Uterus (tissue), 4 donors: Measurements from ENCODE around the gene SPINK6. TPM values are rescaled to one million over a fixed set of nuclear protein-coding genes. Genes with fewer than 3 reads are reported as not detected.

ENCODE experiments used
- DNase-seq, 2 donors: peaks; one replicate each; pipeline ENCODE4 v3.0.0-alpha.2; 2019 to 2020
- H3K27ac ChIP-seq, 2 donors: fragments of 200-600 bp; sonication (generic); 1 replicate in 1 of 2; 2 replicates in 1 of 2; pipeline ENCODE4 v1.5.1; 2016 to 2018
- H3K27me3 ChIP-seq, 2 donors: fragments of 200-600 bp; sonication (generic); one replicate each; pipeline ENCODE4 v1.5.1; 2018 to 2019; ENCODE audit warnings: control low read depth in 1 of 2
- H3K36me3 ChIP-seq, 2 donors: fragments of 200-600 bp; sonication (generic); one replicate each; pipeline ENCODE4 v1.5.1; 2019; ENCODE audit warnings: control low read depth in 1 of 2
- H3K4me1 ChIP-seq, 2 donors: fragments of 200-600 bp; sonication (generic); one replicate each; pipeline ENCODE4 v1.5.1; 2018 to 2019; ENCODE audit warnings: control low read depth in 1 of 2
- H3K4me3 ChIP-seq, 2 donors: fragments of 200-600 bp; sonication (generic); 1 replicate in 1 of 2; 2 replicates in 1 of 2; pipeline ENCODE4 v1.5.1; 2018 to 2019; ENCODE audit warnings: mild to moderate bottlenecking in 1 of 2
- H3K9me3 ChIP-seq, 2 donors: fragments of 200-600 bp; sonication (generic); one replicate each; pipeline ENCODE4 v1.5.1; 2019; ENCODE audit warnings: control low read depth in 1 of 2
- CTCF ChIP-seq, 4 experiments: fragments of 200-600 bp in 2 of 4; fragments of 450-650 bp in 2 of 4; sonication (generic) in 2 of 4; IDR thresholded peaks; one replicate each; pipeline ENCODE4 v1.5.1; 2016 to 2019; ENCODE audit warnings: antibody characterized with exemption in 4 of 4, mild to moderate bottlenecking in 2 of 4, moderate library complexity in 1 of 4
- POLR2A ChIP-seq, 2 donors: fragments of 450-650 bp; IDR thresholded peaks; one replicate each; pipeline ENCODE4 v1.6.1; 2016; ENCODE audit warnings: antibody characterized with exemption in 2 of 2, mild to moderate bottlenecking in 1 of 2, moderate library complexity in 1 of 2
- intact Hi-C: fragments of 100-400 bp; cut with DNase I; formaldehyde crosslinking; loops from one replicate; pipeline ENCODE4 v1.15.1; 2023; ENCODE audit warnings: low total_unique reads
- total RNA-seq, 4 donors: library from RNA; depleted of rRNA in 3 of 4; stranded (reverse); fragments of >200 nt in 3 of 4; gene quantifications; one replicate each; pipeline versions ENCODE4 v1.1.0 to v1.2.4, GENCODE V29; 2014 to 2023
- donor health status: DM: yes; HTN: yes; CAD: no.

Gene SPINK6
- total RNA-seq, 4 donors from 2014 or later: not detected

GRCh38 chr5:148237785-148238417 lies 35.1 kb downstream of the SPINK6 start:
- no peak overlapping the region for H3K4me3 ChIP-seq
- no peak for DNase-seq
- no peak for TF ChIP-seq CTCF (IDR thresholded peaks at IDR 0.05)
- H3K27me3 ChIP-seq: no peaks in the 10 kb centered on the region
- H3K4me1 ChIP-seq: no peaks in the 10 kb centered on the region
- no peaks in the 10 kb centered on the region for H3K9me3 ChIP-seq
- no peak overlapping the region for H3K27ac ChIP-seq
- H3K36me3 ChIP-seq: no peaks in the 10 kb centered on the region
- intact Hi-C loops: no loop called here

GRCh38 chr5:148238418-148238794 lies 35.6 kb downstream of the SPINK6 start, which contains the start of gene MARCOL:
MARCOL (plus strand) TSS chr5:148238525; CDS start chr5:148238598, 73 bp downstream.
- Histone ChIP-seq H3K4me1 (no peaks in the 10 kb centered on the region), H3K36me3 (no peaks in the 10 kb centered on the region), H3K4me3 (no peak within 1 kb of the TSS), H3K27me3 (no peaks in the 10 kb centered on the region), H3K27ac (no peak within 1 kb of the TSS), H3K9me3 (no peaks in the 10 kb centered on the region)
- intact Hi-C loops: no loop called here
- no peak for DNase-seq
- TF ChIP-seq POLR2A (IDR thresholded peaks at IDR 0.05) (no peak), CTCF (IDR thresholded peaks at IDR 0.05) (no peak)

DNA sequence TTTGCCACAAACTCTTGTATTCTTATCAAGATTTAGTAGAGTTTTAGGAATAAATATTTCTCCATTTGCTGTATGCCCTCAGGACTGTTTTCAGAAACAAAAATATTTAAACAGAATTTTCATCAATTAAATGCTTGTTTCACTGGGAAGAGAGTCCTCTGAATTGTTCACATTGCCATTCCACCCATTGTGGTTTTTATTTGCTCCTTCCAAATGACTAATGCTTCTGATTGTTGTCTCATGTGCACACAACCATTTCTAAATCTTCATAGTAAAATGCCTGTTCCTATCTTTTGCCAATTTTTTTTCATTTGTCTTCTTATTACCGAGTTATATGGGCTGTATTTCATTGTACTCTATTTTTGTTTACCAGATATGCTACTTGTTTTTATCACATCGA lies 46.1 kb downstream of the SPINK6 start:
- Histone ChIP-seq H3K9me3 (no peaks in the 10 kb centered on the region), H3K27ac (no peak overlapping the region), H3K36me3 (no peaks in the 10 kb centered on the region), H3K4me3 (no peak overlapping the region), H3K4me1 (no peaks in the 10 kb centered on the region), H3K27me3 (no peaks in the 10 kb centered on the region)
- no peak for DNase-seq
- intact Hi-C loops: no loop called here
- no peak for TF ChIP-seq CTCF (IDR thresholded peaks at IDR 0.05)
- no peak for TF ChIP-seq POLR2A (IDR thresholded peaks at IDR 0.05)

DNA sequence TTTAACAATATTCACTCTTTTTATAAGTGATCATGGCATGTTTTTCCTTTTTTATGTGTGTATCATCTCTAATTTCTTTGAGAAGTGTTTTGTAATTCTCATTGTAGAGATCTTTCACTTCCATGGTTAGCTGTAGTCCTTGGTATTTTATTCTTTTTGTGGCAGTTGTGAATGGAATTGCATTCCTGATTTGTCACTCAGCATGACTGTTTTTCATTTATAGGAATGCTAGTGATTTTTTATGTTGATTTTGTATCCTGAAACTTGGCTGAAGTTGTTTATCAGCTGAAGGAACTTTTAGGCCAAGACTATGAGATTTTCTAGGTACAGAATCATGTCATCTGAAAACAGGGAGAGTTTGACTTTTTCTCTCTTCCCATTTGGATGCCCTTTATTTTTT lies 52.6 kb downstream of the SPINK6 start:
- DNase-seq: no peak
- no peak for TF ChIP-seq POLR2A (IDR thresholded peaks at IDR 0.05)
- no peak for TF ChIP-seq CTCF (IDR thresholded peaks at IDR 0.05)
- Histone ChIP-seq H3K36me3 (no peaks in the 10 kb centered on the region), H3K9me3 (no peaks in the 10 kb centered on the region), H3K27ac (no peak overlapping the region), H3K4me1 (no peaks in the 10 kb centered on the region), H3K4me3 (no peak overlapping the region), H3K27me3 (no peaks in the 10 kb centered on the region)
- intact Hi-C loops: no loop called here

- no peaks in the 10 kb centered on the region for H3K36me3 ChIP-seq
- no peaks in the 10 kb centered on the region for H3K27me3 ChIP-seq
- H3K9me3 ChIP-seq: no peaks in the 10 kb centered on the region
- DNase-seq: no peak
- H3K4me3 ChIP-seq: no peak overlapping the region
- no peak overlapping the region for H3K27ac ChIP-seq
- TF ChIP-seq POLR2A (IDR thresholded peaks at IDR 0.05) (no peak), CTCF (IDR thresholded peaks at IDR 0.05) (no peak)
- H3K4me1 ChIP-seq: no peaks in the 10 kb centered on the region
- intact Hi-C loops: no loop called here
These were observed 56.4 kb downstream of the SPINK6 start for GRCh38 chr5:148259288-148259687.
